Cardiac muscle cell (in vitro differentiated cells and primary cell): ENCODE results near the gene CRMP1. TPM values are rescaled to one million over a fixed set of nuclear protein-coding genes. Genes with fewer than 3 reads are reported as not detected.

Experiments used
- DNase-seq, 2 donors: peaks; one replicate each; pipeline versions ENCODE4 v3.0.0 to v3.0.0-alpha.2; 2010 to 2017; ENCODE audit warnings: low read depth in 1 of 2, low spot score in 1 of 2
- H3K27ac ChIP-seq: fragments of 200-600 bp; sonication (generic); 2 replicates; pipeline ENCODE4 v1.5.1; 2016
- H3K27me3 ChIP-seq: fragments of 200-600 bp; sonication (generic); 2 replicates; pipeline ENCODE4 v1.6.0; 2016; ENCODE audit warnings: control low read depth
- H3K36me3 ChIP-seq: fragments of 200-600 bp; sonication (generic); 2 replicates; pipeline ENCODE4 v1.5.1; 2016; ENCODE audit warnings: control low read depth
- H3K4me1 ChIP-seq: fragments of 200-600 bp; sonication (generic); 2 replicates; pipeline ENCODE4 v1.8.1; 2017; ENCODE audit warnings: low read depth, mild to moderate bottlenecking, mixed run types
- H3K4me3 ChIP-seq: fragments of 200-600 bp; sonication (generic); 2 replicates; pipeline ENCODE4 v1.5.1; 2016; ENCODE audit warnings: mild to moderate bottlenecking
- H3K9me3 ChIP-seq: fragments of 200-600 bp; sonication (generic); 2 replicates; pipeline ENCODE4 v1.5.1; 2017; ENCODE audit warnings: low read depth, mild to moderate bottlenecking, control low read depth
- CTCF ChIP-seq: IDR thresholded peaks from 2 replicates; pipeline ENCODE4 v1.5.1; 2012; ENCODE audit warnings: low read depth, mild to moderate bottlenecking, low read length
- polyA plus RNA-seq: library from polyadenylated mRNA; unstranded; fragments of >200 nt; fragmentation: Nextera tagmentation; extraction: Ambion mirVana; gene quantifications from 2 replicates; pipeline ENCODE4 v1.2.1, GENCODE V29; 2016
- total RNA-seq: library from RNA; depleted of rRNA; stranded (reverse); fragments of >200 nt; gene quantifications from 2 replicates; pipeline ENCODE4 v1.2.3, GENCODE V29; 2016

CRMP1 gene
- total and polyA plus RNA-seq, 2 experiments from 2014 or later: 7.7 to 9.4 TPM

- no peak overlapping the region for H3K4me3 ChIP-seq
These were observed 35.4 kb upstream of the CRMP1 start for GRCh38 chr4:5928274-5928673.

GRCh38 chr4:5927747-5928146, 34.9 kb upstream of the CRMP1 start:
- Histone ChIP-seq H3K27ac (no peak overlapping the region), H3K9me3 (no peaks in the 10 kb centered on the region), H3K4me1 (no peaks in the 10 kb centered on the region), H3K27me3 (no peaks in the 10 kb centered on the region), H3K36me3 (no peaks in the 10 kb centered on the region), H3K4me3 (no peak overlapping the region)
- no peak for TF ChIP-seq CTCF
- DNase-seq: no peak

More at GRCh38 chr4:5928274-5928673, 35.4 kb upstream of the CRMP1 start:
- Histone ChIP-seq H3K27ac (no peak overlapping the region), H3K4me1 (no peaks in the 10 kb centered on the region), H3K36me3 (no peaks in the 10 kb centered on the region), H3K9me3 (no peaks in the 10 kb centered on the region), H3K27me3 (no peaks in the 10 kb centered on the region)
- DNase-seq: peak in 1 of 2 donors; percentile 4
- no peak for TF ChIP-seq CTCF

GRCh38 chr4:5927116-5927515, 34.2 kb upstream of the CRMP1 start:
- Histone ChIP-seq H3K4me3 (no peak overlapping the region), H3K36me3 (no peaks in the 10 kb centered on the region), H3K27ac (no peak overlapping the region), H3K27me3 (no peaks in the 10 kb centered on the region), H3K9me3 (no peaks in the 10 kb centered on the region), H3K4me1 (no peaks in the 10 kb centered on the region)
- no peak for DNase-seq
- TF ChIP-seq CTCF: no peak

GRCh38 chr4:5926598-5926997, 33.7 kb upstream of the CRMP1 start:
- no peak overlapping the region for H3K27ac ChIP-seq
- no peak overlapping the region for H3K4me3 ChIP-seq
- no peaks in the 10 kb centered on the region for H3K9me3 ChIP-seq
- no peak for TF ChIP-seq CTCF
- H3K27me3 ChIP-seq: no peaks in the 10 kb centered on the region
- no peaks in the 10 kb centered on the region for H3K4me1 ChIP-seq
- no peaks in the 10 kb centered on the region for H3K36me3 ChIP-seq
- no peak for DNase-seq

GRCh38 chr4:5925419-5926200, 32.7 kb upstream of the CRMP1 start:
- Histone ChIP-seq H3K4me3 (no peak overlapping the region), H3K27ac (no peak overlapping the region), H3K9me3 (no peaks in the 10 kb centered on the region), H3K27me3 (no peaks in the 10 kb centered on the region), H3K36me3 (no peaks in the 10 kb centered on the region), H3K4me1 (no peaks in the 10 kb centered on the region)
- no peak for TF ChIP-seq CTCF
- DNase-seq: no peak
